Measurements from ENCODE around the gene ACER3.
A peak's percentile ranks its signal among the peaks of the same experiment; 100 is the strongest.

ACER3 gene

GRCh38 chr11:77071671-77072605 is 211.2 kb downstream of the ACER3 start:
- in situ Hi-C loops (cut with MboI; ENCODE audit: low sequenced_read_pairs, unreplicated experiment) = no loop called here
- DNase-seq (ENCODE audit: low spot score) = peak; percentile 31
- TF ChIP-seq CTCF (IDR thresholded peaks at IDR 0.05; ENCODE audit: borderline replicate concordance, control extremely low read depth, extremely low read depth, insufficient read depth, missing control alignments) = no peak

- DNase-seq (ENCODE audit: low spot score) = peak; percentile 32
- TF ChIP-seq CTCF (IDR thresholded peaks at IDR 0.05; ENCODE audit: borderline replicate concordance, control extremely low read depth, extremely low read depth, insufficient read depth, missing control alignments) = no peak
- in situ Hi-C loops (cut with MboI; ENCODE audit: low sequenced_read_pairs, unreplicated experiment) = no loop called here
These were observed 212.2 kb downstream of the ACER3 start for GRCh38 chr11:77072851-77073327.

DNA sequence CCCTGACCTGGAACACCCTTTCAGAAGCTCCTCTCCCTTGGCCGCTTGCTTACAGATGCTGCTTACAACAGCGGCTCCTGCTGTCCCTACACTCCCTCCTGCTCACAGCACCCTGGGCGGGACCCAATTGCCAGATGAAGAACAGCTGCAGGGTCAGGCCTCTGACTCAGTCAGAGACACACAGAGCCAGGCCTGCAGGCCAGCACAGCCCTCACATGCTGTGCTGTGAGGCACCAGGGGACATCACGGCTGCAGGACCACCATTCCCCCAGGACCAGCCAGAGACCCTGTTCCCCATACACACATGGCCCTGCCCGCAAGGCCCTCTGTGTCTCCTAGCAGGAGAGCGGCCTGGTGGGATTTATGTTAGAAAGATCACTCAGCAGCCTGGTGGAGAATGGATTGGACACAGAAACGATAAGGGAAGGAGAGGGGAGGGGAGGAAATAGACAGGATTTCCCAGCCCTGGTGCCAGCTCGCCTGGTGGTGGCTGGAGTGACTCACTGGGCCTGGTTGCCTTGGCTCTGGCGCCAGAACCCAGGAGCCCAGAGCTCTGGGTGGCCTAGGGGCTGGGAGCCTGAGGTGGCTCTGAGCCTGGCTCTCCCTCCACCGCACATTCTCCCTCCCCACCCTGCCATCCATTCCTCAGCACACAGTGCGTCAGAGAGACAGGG is 212.7 kb downstream of the ACER3 start:
- DNase-seq (ENCODE audit: low spot score) = peak; percentile 32
- TF ChIP-seq CTCF (IDR thresholded peaks at IDR 0.05; ENCODE audit: borderline replicate concordance, control extremely low read depth, extremely low read depth, insufficient read depth, missing control alignments) = no peak
- in situ Hi-C loops (cut with MboI; ENCODE audit: low sequenced_read_pairs, unreplicated experiment) = no loop called here

DNA sequence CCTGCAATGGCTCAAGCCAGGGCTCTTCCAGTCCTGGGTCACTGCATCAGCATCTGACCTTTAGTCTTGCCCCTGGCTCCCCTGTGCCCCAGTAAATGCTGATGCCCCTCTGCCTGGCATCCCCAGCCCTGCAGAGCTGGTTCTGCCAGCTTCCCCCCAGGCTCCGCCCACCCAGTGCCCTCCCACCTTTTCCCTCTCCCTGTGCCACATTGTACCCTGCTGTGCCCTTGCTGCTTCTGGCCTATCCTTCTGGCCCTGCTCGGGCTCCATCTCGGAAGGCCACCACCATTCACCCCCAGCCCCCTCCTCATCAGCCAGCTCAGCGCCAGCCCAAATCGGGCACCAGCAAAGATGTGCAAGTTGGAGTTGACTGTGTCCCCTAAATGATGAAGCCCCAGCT is 213.5 kb downstream of the ACER3 start:
- in situ Hi-C loops (cut with MboI; ENCODE audit: low sequenced_read_pairs, unreplicated experiment) = no loop called here
- no peak for TF ChIP-seq CTCF (IDR thresholded peaks at IDR 0.05; ENCODE audit: borderline replicate concordance, control extremely low read depth, extremely low read depth, insufficient read depth, missing control alignments)
- no peak for DNase-seq (ENCODE audit: low spot score)

DNA sequence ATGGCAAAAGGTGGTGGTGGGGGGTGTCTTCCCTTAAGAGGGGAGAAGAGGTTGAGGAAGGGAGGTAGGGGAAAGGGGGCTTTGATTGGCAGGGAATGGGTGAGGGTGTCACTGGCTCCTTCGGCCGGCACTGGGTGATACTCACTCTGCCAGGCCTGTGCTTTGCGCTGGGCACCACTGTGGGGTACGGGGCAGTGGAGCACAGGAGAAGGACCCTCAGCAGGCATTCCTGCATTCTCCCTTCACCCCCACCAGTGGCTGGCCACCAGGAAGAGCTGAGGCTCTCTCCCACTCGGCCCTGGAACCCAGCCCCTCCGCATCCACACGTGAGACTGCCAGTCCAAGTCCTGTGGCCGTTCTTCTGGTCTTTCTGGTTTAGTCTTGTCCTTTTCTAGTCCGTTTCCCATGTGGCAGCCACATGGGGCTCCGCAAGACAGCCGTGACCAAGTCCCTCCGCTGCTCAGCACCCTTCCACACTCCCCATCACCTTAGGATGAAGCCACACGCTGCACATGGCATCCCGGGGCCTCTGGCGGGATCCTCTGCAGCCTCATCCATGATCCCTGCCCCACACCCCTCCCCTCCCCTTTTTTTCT is 214.0 kb downstream of the ACER3 start:
- in situ Hi-C loops (cut with MboI; ENCODE audit: low sequenced_read_pairs, unreplicated experiment) = no loop called here
- no peak for TF ChIP-seq CTCF (IDR thresholded peaks at IDR 0.05; ENCODE audit: borderline replicate concordance, control extremely low read depth, extremely low read depth, insufficient read depth, missing control alignments)
- peak; percentile 7 for DNase-seq (ENCODE audit: low spot score)

DNA sequence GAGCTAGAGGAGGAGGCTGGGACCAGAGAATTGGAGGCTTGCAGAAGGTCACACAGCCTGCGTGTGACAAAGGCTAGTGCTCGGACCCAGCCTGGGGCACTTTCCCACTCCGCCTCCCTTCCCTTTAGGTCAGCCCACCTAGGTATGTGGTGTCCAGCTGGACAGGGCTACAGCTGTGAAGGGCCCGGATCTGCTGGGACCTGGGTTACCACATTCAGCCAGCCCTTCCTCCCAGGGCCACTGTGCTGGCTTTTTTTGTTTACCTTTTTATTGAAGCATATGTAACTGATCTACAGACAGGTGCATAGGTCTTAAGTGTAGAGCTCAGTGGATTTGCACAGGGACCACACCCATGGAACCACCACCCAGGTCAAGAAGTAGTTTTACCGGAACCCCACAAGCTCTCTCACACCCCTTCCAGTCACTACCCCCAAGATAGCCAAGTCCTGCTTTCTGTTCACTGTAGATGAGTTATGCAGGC is 214.7 kb downstream of the ACER3 start:
- no peak for DNase-seq (ENCODE audit: low spot score)
- in situ Hi-C loops (cut with MboI; ENCODE audit: low sequenced_read_pairs, unreplicated experiment) = no loop called here
- TF ChIP-seq CTCF (IDR thresholded peaks at IDR 0.05; ENCODE audit: borderline replicate concordance, control extremely low read depth, extremely low read depth, insufficient read depth, missing control alignments) = no peak

All from GM13976 (cell line).